Osteocyte (in vitro differentiated cells): Measurements from ENCODE around the gene GRB10. TPM values are rescaled to one million over a fixed set of nuclear protein-coding genes. Genes with fewer than 3 reads are reported as not detected.
"Not testable (repeated sequence)": the region's sequence is repeated elsewhere in the genome, so short reads cannot be mapped to it uniquely, and the experiment has no call there.

ENCODE experiments used
- DNase-seq: peaks from one replicate; pipeline ENCODE4 v3.0.0; 2021; ENCODE audit warnings: mixed read lengths; ENCODE audit not compliant: unreplicated experiment; ENCODE audit errors: extremely low spot score
- H3K27ac Mint-ChIP-seq: one replicate; pipeline ENCODE4 v1.8.0; 2021; ENCODE audit warnings: mild to moderate bottlenecking, mixed read lengths; ENCODE audit not compliant: unreplicated experiment
- H3K27me3 Mint-ChIP-seq: one replicate; pipeline ENCODE4 v1.8.0; 2021; ENCODE audit warnings: mixed read lengths; ENCODE audit not compliant: unreplicated experiment
- H3K36me3 Mint-ChIP-seq: one replicate; pipeline ENCODE4 v1.8.0; 2021; ENCODE audit warnings: mixed read lengths; ENCODE audit not compliant: unreplicated experiment
- H3K4me1 Mint-ChIP-seq: one replicate; pipeline ENCODE4 v1.8.0; 2021; ENCODE audit warnings: mixed read lengths; ENCODE audit not compliant: unreplicated experiment
- H3K4me3 Mint-ChIP-seq: one replicate; pipeline ENCODE4 v1.8.0; 2021; ENCODE audit warnings: mild to moderate bottlenecking, moderate library complexity, mixed read lengths; ENCODE audit not compliant: unreplicated experiment
- H3K9me3 Mint-ChIP-seq: one replicate; pipeline ENCODE4 v1.8.0; 2021; ENCODE audit warnings: mixed read lengths; ENCODE audit not compliant: unreplicated experiment
- CTCF ChIP-seq: fragments of 200-600 bp; sonication (generic); IDR thresholded peaks from 2 replicates; pipeline ENCODE4 v1.5.0; 2021; ENCODE audit warnings: antibody characterized with exemption, mild to moderate bottlenecking, moderate library complexity
- total RNA-seq: library from RNA; stranded (reverse); gene quantifications from 2 replicates; pipeline ENCODE4 v1.2.1, GENCODE V29; 2021

Gene GRB10
- total RNA-seq, 1 donor from 2014 or later, result 51.3 TPM

- Mint-ChIP-seq H3K4me1 (no peaks in the 10 kb centered on the region), H3K27ac (no peak overlapping the region), H3K9me3 (peaks cover 27% of the 10 kb centered on the region), H3K36me3 (no peaks in the 10 kb centered on the region), H3K4me3 (no peak overlapping the region), H3K27me3 (peaks cover 27% of the 10 kb centered on the region)
- TF ChIP-seq CTCF, result no peak
- no peak for DNase-seq
Measured at GRCh38 chr7:50580057-50580456, 202.6 kb downstream of the GRB10 start.

GRCh38 chr7:50578105-50578504 is 204.6 kb downstream of the GRB10 start:
- Mint-ChIP-seq H3K9me3 (peaks cover 16% of the 10 kb centered on the region), H3K27me3 (peaks cover 32% of the 10 kb centered on the region)
- not testable (repeated sequence) for H3K27ac Mint-ChIP-seq, H3K4me3 Mint-ChIP-seq, H3K36me3 Mint-ChIP-seq, H3K4me1 Mint-ChIP-seq
- peak; percentile 25 for DNase-seq

- DNase-seq, result peak; percentile 48
- H3K27ac Mint-ChIP-seq, result no peak overlapping the region
- peaks cover 11% of the 10 kb centered on the region for H3K9me3 Mint-ChIP-seq
- no peaks in the 10 kb centered on the region for H3K4me1 Mint-ChIP-seq
- H3K36me3 Mint-ChIP-seq, result no peaks in the 10 kb centered on the region
- TF ChIP-seq CTCF, result no peak
- peaks cover 32% of the 10 kb centered on the region for H3K27me3 Mint-ChIP-seq
- H3K4me3 Mint-ChIP-seq, result no peak overlapping the region
Measured at GRCh38 chr7:50577569-50577968, 205.1 kb downstream of the GRB10 start.

GRCh38 chr7:50576388-50576787 is 206.3 kb downstream of the GRB10 start:
- H3K4me1 Mint-ChIP-seq, H3K36me3 Mint-ChIP-seq, H3K27ac Mint-ChIP-seq, H3K9me3 Mint-ChIP-seq, H3K4me3 Mint-ChIP-seq: not testable (repeated sequence)
- DNase-seq, result peak; percentile 60
- H3K27me3 Mint-ChIP-seq, result peaks cover 29% of the 10 kb centered on the region

- no peak for DNase-seq
- Mint-ChIP-seq H3K36me3 (no peaks in the 10 kb centered on the region), H3K27ac (no peak overlapping the region), H3K27me3 (peaks cover 35% of the 10 kb centered on the region), H3K4me1 (no peaks in the 10 kb centered on the region), H3K9me3 (no peaks in the 10 kb centered on the region), H3K4me3 (no peak overlapping the region)
- TF ChIP-seq CTCF, result no peak
Measured at GRCh38 chr7:50567715-50568261, 214.9 kb downstream of the GRB10 start.

GRCh38 chr7:50565977-50566376 is 216.7 kb downstream of the GRB10 start:
- TF ChIP-seq CTCF, result no peak
- no peak overlapping the region for H3K27ac Mint-ChIP-seq
- H3K36me3 Mint-ChIP-seq, result no peaks in the 10 kb centered on the region
- no peaks in the 10 kb centered on the region for H3K4me1 Mint-ChIP-seq
- no peaks in the 10 kb centered on the region for H3K9me3 Mint-ChIP-seq
- H3K27me3 Mint-ChIP-seq, result peaks cover 35% of the 10 kb centered on the region
- no peak overlapping the region for H3K4me3 Mint-ChIP-seq
- DNase-seq, result no peak
